Immature natural killer cell (primary cell): Measurements from ENCODE around the gene MYH11. TPM values are rescaled to one million over a fixed set of nuclear protein-coding genes. Genes with fewer than 3 reads are reported as not detected.

Experiments
- DNase-seq, 3 donors: peaks; one replicate each; pipeline ENCODE4 v3.0.0; 2022; ENCODE audit warnings: mixed read lengths in 1 of 3
- H3K27ac Mint-ChIP-seq, 6 donors: one replicate each; pipeline ENCODE4 v1.8.0; 2020; ENCODE audit warnings: mixed read lengths in 6 of 6, mild to moderate bottlenecking in 5 of 6, inconsistent platforms in 4 of 6, moderate library complexity in 3 of 6
- H3K27me3 Mint-ChIP-seq, 3 donors: one replicate each; pipeline ENCODE4 v1.8.0; 2020 to 2021; ENCODE audit warnings: low read depth in 3 of 3, mild to moderate bottlenecking in 3 of 3, mixed read lengths in 3 of 3, moderate library complexity in 3 of 3, inconsistent platforms in 1 of 3
- H3K36me3 Mint-ChIP-seq, 3 donors: one replicate each; pipeline ENCODE4 v1.8.0; 2020; ENCODE audit warnings: mixed read lengths in 3 of 3, inconsistent platforms in 2 of 3, mild to moderate bottlenecking in 2 of 3
- H3K4me1 Mint-ChIP-seq, 2 donors: one replicate each; pipeline ENCODE4 v1.8.0; 2020; ENCODE audit warnings: inconsistent platforms in 2 of 2, mild to moderate bottlenecking in 2 of 2, mixed read lengths in 2 of 2, moderate library complexity in 1 of 2
- H3K4me3 Mint-ChIP-seq, 5 donors: one replicate each; pipeline ENCODE4 v1.8.0; 2020; ENCODE audit warnings: mild to moderate bottlenecking in 5 of 5, mixed read lengths in 5 of 5, inconsistent platforms in 3 of 5, moderate library complexity in 3 of 5
- H3K9me3 Mint-ChIP-seq, 6 donors: one replicate each; pipeline ENCODE4 v1.8.0; 2020; ENCODE audit warnings: mild to moderate bottlenecking in 6 of 6, mixed read lengths in 6 of 6, inconsistent platforms in 4 of 6, moderate library complexity in 3 of 6
- polyA plus RNA-seq, 3 donors: library from polyadenylated mRNA; unstranded; fragments of 300-500 nt; fragmentation: Illumina TruSeq; gene quantifications; one replicate each; pipeline ENCODE4 v1.2.3, GENCODE V29; 2021

MYH11 gene
- polyA plus RNA-seq, 3 donors from 2014 or later: 0.32 to 1.6 TPM; not detected in 1

DNA sequence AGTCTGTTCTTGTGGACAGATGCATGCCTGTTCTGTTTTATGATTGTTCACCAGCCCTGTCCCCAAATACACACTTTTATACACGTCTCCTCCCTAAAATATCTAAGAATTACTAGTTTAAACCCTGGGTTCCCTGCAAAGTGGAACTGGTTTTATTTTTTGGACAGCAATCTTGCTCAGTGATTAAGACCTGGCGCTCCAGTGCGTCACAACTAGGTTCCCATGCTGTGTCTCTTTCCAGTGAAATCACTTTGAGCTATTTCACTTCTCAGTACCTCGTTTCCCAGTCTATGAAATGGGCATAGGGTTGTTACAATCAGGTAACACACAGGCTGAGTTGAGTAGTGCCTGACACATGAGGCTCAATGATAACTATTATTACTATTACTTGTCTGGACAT lies 30.5 kb upstream of the MYH11 start:
- no peak for DNase-seq
- H3K4me1 Mint-ChIP-seq: peaks cover 36 to 39% of the 10 kb centered on the region in 2 donors
- H3K27ac Mint-ChIP-seq: peak overlapping the region; percentile 69 to 98 (median 95)
- no peaks in the 10 kb centered on the region for H3K9me3 Mint-ChIP-seq
- peaks cover 0 to 5% (median 5%) of the 10 kb centered on the region in 3 donors for H3K36me3 Mint-ChIP-seq
- peaks cover 4 to 14% (median 7%) of the 10 kb centered on the region in 3 donors for H3K27me3 Mint-ChIP-seq
- H3K4me3 Mint-ChIP-seq: peak overlapping the region; percentile 97 to 100 (median 98)

DNA sequence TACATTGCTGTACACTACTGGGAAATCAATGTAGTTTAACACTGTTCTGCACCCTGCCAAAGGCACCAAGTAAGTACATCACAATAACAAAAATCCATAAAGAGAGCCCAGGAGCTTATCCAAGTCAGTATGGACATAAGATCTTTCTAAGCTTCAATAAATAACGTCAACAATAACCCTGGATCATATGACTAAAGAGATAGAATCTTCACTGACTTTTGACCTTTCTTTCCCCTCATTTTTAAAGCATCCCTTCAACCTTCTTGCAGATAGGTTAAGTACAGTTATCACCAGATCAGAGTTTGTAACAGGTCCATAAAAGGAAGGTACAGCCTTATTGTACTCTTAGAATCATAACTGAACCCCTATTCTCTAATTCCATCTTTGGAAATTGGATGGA lies 29.2 kb upstream of the MYH11 start:
- Mint-ChIP-seq H3K36me3 (peaks cover 0 to 5% (median 5%) of the 10 kb centered on the region in 3 donors), H3K27me3 (peaks cover 4 to 13% (median 7%) of the 10 kb centered on the region in 3 donors), H3K27ac (peak overlapping the region in 3 of 6 donors; percentile 18 to 32 (median 31)), H3K4me3 (peak overlapping the region; percentile 13 to 47 (median 34)), H3K4me1 (peaks cover 36 to 39% of the 10 kb centered on the region in 2 donors), H3K9me3 (no peaks in the 10 kb centered on the region)
- no peak for DNase-seq

DNA sequence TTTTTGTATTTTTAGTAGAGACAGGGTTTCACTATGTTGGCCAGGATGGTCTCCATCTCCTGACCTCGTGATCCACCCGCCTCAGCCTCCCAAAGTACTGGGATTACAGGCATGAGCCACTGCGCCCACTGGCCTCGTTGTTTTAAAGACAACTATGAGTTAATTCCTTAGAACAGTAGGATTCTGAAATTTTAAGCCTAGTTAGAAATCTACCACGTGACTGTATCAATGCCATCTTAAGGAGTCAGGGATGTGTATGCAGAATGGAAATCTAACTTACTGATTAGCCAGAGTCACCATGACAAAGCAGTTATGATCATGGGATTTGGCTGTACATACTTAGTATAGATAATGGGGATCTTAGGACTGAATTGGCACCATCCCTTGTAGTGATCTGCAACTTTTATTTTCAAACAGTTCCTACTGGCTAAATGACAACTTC lies 28.8 kb upstream of the MYH11 start:
- peaks cover 0 to 5% (median 5%) of the 10 kb centered on the region in 3 donors for H3K36me3 Mint-ChIP-seq
- peaks cover 4 to 13% (median 7%) of the 10 kb centered on the region in 3 donors for H3K27me3 Mint-ChIP-seq
- H3K9me3 Mint-ChIP-seq: no peaks in the 10 kb centered on the region
- H3K27ac Mint-ChIP-seq: peak overlapping the region in 2 of 6 donors; percentile 6 to 47
- H3K4me3 Mint-ChIP-seq: peak overlapping the region in 3 of 5 donors; percentile 13 to 47 (median 42)
- no peak for DNase-seq
- H3K4me1 Mint-ChIP-seq: peaks cover 36 to 39% of the 10 kb centered on the region in 2 donors

DNA sequence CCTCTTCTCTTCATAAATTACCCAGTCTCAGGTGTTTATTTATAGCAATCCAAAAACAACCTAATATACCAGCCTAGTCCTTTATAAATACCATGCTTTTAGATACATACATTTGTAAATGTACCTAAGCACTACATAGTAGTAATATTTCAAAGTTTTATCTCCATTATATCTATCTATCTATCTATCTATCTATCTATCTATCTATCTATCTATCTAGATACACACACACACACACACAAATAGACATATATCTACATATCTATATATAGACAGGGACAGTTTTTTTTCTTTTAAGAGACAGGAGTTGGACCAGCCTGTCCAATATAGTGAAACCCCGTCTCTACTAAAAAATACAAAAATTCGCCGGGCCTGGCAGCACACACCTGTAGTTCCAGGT lies 25.7 kb upstream of the MYH11 start:
- Mint-ChIP-seq H3K9me3 (no peaks in the 10 kb centered on the region), H3K4me3 (no peak overlapping the region), H3K36me3 (peaks cover 4 to 16% (median 9%) of the 10 kb centered on the region in 3 donors)

DNA sequence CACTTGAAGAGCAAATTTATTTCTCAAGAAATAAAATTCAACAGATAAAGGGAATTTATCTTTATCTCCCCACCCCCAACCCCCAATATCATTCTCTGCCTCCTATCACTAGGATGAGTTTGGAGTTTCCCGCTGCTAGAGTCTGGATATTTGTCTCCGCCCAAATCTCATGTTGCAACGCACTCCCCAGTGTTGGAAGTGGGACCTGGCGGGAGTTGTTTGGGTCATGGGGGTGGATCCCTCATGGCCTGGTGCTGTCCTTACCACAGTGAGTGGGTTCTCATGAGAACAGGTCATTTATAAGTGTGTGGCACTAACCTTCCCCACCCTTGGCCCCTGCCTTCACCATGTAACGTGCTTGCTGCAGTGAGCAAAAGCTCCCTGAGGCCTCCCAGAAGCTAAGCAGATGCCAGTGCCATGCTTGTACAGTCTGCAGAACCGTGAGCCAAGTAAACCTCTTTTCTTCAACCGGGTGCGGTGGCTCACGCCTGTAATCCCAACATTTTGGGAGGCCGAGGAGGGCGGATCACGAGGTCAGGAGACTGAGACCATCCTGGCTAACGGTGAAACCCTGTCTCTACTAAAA lies 25.1 kb upstream of the MYH11 start:
- no peak for DNase-seq
- no peak overlapping the region for H3K27ac Mint-ChIP-seq
- no peak overlapping the region for H3K4me3 Mint-ChIP-seq
- peaks cover 4 to 22% (median 9%) of the 10 kb centered on the region in 3 donors for H3K36me3 Mint-ChIP-seq
- H3K27me3 Mint-ChIP-seq: no peaks in the 10 kb centered on the region
- no peaks in the 10 kb centered on the region for H3K9me3 Mint-ChIP-seq
- H3K4me1 Mint-ChIP-seq: peaks cover 14 to 28% of the 10 kb centered on the region in 2 donors

More for the DNA sequence above, 25.7 kb upstream of the MYH11 start:
- Mint-ChIP-seq H3K27ac (no peak overlapping the region), H3K4me1 (peaks cover 19 to 34% of the 10 kb centered on the region in 2 donors), H3K27me3 (peaks cover 0 to under 1% (median 0%) of the 10 kb centered on the region in 3 donors)
- DNase-seq: no peak

DNA sequence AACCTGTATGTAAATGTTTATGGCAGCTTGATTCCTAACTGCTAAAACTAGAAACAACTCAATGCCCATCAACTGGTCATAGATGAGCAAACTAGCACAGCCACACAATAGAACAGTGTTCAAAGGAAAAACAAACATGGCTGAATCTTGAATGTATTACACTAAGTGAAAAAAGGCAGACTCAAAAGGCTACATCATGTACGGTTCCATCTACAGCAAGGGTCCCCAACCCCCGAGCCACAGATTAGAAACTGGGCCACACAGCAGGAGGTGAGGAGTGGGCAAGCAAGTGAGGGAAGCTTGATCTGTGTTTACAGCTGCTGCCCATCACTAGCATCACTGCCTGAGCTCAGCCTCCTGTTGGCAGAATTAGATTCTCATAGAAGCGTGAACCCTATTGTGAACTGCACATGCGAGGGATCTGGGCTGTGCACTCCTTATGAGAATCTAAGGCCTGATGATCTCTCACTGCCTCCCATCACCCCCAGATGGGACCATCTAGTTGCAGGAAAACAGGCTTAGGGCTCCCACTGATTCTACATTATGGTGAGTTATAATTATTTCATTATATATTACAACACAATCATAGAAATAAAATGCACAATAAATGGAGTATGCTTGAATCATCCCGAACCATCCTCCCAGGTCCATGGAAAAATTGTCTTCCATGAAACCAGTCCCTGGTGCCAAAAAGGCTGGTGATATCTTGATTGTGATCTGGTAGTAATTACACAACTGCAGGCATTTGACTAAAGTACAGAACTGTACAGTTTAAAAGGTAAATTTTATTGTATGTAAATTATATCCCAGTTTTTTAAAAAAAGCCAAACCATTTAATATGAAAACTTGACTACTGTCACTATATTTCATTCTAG lies 23.8 kb upstream of the MYH11 start:
- Mint-ChIP-seq H3K4me1 (peaks cover 5 to 18% of the 10 kb centered on the region in 2 donors), H3K4me3 (no peak overlapping the region), H3K36me3 (peaks cover 8 to 23% (median 9%) of the 10 kb centered on the region in 3 donors), H3K27ac (no peak overlapping the region), H3K9me3 (no peaks in the 10 kb centered on the region), H3K27me3 (no peaks in the 10 kb centered on the region)
- no peak for DNase-seq

DNA sequence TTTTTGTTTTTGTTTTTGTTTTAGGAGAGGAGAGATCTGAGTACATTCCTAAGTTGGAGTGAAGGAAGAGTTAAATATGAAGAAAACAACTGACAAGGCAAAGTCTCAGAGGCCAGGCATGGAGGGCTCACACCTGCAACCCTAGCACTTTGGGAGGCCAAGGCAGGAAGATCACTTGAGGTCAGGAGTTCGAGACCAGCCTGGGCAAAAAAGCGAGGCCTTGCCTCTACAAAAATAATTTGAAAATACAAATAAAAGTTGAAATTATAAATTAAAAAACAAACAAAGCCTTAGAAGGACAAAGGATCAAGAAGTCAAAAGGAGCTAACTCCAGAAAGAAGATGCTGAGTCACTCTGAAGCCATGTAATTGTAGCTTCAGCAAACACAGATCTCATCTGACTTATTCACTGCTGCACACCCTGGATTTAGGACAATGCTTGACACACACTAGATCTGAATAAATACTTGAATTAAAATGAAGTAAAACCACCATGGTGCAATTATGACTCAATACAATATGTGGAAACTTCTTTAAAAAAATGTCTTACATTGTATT lies 22.5 kb upstream of the MYH11 start:
- Mint-ChIP-seq H3K36me3 (peaks cover 8 to 27% (median 9%) of the 10 kb centered on the region in 3 donors), H3K27ac (peak overlapping the region in 4 of 6 donors; percentile 14 to 36 (median 16))

DNA sequence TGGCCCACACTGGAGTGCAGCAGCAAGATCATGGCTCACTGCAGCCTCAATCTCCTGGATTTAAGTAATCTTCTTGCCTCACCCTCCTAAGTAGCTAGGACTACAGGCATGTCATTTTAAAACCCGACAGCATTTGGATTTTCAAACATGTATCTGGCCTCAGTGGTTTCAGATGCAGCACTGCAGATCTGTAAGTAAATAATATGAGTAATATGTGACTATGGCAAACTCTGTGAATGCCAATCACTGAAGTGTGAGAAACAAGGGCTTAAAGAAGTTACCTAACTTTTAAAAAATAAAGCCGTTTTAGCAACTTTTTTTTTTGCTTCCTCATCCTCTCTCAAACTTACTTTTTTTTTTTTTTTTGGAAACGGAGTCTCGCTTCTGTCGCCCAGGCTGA lies 19.7 kb upstream of the MYH11 start:
- DNase-seq: no peak
- Mint-ChIP-seq H3K27me3 (no peaks in the 10 kb centered on the region), H3K36me3 (peaks cover 4 to 29% (median 8%) of the 10 kb centered on the region in 3 donors), H3K4me1 (peaks cover 0 to 10% of the 10 kb centered on the region in 2 donors), H3K4me3 (no peak overlapping the region), H3K9me3 (no peaks in the 10 kb centered on the region), H3K27ac (no peak overlapping the region)

More for the DNA sequence above, 22.5 kb upstream of the MYH11 start:
- DNase-seq: no peak
- no peak overlapping the region for H3K4me3 Mint-ChIP-seq
- peaks cover 1 to 15% of the 10 kb centered on the region in 2 donors for H3K4me1 Mint-ChIP-seq
- no peaks in the 10 kb centered on the region for H3K9me3 Mint-ChIP-seq
- no peaks in the 10 kb centered on the region for H3K27me3 Mint-ChIP-seq

DNA sequence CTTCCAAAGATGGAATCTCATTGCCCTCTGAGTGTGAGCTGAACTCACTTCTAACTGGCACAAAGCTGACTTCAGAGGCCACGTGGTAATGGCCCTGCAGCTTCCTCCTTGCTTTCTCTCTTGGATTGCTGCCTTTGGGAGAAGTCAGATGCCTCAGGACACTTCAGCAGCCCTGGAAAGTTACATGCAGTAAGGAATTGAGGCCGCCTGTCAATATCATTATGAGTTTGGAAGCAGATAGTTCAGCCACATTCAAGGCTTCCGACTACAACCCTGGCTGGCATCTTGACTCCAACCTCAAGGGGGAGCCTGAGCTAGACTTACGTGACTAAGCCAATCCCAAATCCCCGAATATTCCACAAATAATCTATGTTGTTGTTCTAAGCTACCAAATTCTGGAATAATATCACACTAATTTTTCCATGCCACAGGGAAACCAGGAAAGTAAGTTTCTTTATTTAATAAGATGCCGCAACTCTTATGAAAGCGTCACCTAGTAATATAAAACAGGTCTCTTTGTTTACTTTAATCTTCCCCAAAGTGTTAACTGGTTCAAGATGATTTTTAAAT lies 18.0 kb upstream of the MYH11 start:
- H3K27me3 Mint-ChIP-seq: no peaks in the 10 kb centered on the region
- H3K36me3 Mint-ChIP-seq: peaks cover 9 to 38% (median 13%) of the 10 kb centered on the region in 3 donors
- no peaks in the 10 kb centered on the region for H3K9me3 Mint-ChIP-seq
- H3K27ac Mint-ChIP-seq: peak overlapping the region in 2 of 6 donors; percentile 9 to 53
- H3K4me1 Mint-ChIP-seq: peaks cover 3 to 8% of the 10 kb centered on the region in 2 donors
- DNase-seq: no peak
- no peak overlapping the region for H3K4me3 Mint-ChIP-seq

DNA sequence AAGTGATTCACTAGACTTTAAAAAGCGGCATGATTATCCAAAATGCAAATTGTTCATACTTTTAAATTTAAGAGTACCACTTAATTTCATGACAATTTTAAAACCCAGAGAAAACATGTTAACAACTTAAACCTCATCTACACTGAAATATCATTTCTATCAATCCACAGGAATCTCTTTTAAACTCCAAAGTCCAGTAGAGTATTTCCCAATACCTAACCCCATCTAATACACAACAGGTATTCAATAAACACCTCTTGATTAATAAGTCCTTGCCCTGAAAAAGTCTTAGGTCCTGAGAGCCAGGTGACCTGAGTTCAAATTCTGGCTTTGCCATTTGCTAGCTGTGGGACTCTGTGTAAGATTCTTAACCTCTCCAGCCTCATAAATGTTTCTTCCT lies 16.9 kb upstream of the MYH11 start:
- Mint-ChIP-seq H3K27ac (no peak overlapping the region), H3K4me3 (no peak overlapping the region), H3K36me3 (peaks cover 10 to 36% (median 15%) of the 10 kb centered on the region in 3 donors), H3K9me3 (no peaks in the 10 kb centered on the region), H3K4me1 (peaks cover 0 to 3% of the 10 kb centered on the region in 2 donors), H3K27me3 (no peaks in the 10 kb centered on the region)
- DNase-seq: no peak

DNA sequence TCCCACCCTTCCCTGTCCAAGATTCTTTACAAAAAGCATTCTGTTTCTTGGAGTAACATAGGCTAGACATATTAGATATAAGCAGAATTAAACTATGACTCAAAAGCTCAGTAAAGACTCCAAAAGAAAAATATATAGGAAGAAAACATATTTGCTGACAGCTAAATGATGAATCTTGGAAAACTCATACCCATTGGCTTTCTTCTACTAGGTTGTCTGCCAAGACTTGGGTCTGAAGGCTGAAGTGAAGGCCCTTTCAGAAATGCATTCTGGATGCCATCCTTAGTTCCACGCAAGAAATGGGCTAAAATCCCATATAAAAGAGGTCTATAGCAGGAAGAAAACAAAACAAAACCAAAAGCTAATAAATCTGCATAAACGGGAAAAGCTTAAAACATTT lies 16.5 kb upstream of the MYH11 start:
- H3K4me3 Mint-ChIP-seq: no peak overlapping the region
- no peak overlapping the region for H3K27ac Mint-ChIP-seq
- H3K27me3 Mint-ChIP-seq: no peaks in the 10 kb centered on the region
- peaks cover 0 to 3% of the 10 kb centered on the region in 2 donors for H3K4me1 Mint-ChIP-seq
- DNase-seq: no peak
- H3K36me3 Mint-ChIP-seq: peaks cover 14 to 39% (median 15%) of the 10 kb centered on the region in 3 donors
- H3K9me3 Mint-ChIP-seq: no peaks in the 10 kb centered on the region

DNA sequence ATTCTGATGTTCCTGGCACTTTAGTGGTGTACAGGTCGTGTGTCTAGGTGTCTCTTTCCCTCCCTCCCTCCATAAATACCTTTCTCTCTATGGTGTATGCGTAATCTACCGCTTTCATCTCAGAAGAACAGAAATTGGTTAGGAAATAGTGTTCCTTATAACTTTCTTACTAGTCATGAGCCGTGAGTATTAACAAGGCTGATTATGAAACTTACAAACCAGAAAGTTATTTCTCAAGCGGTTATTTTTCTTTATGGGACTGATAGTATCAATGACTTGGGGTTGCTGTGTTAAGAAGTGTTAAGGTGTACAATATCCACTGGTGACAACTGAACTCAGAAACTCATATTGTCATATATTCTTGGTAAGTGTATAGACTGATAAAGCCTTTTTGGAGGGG lies 13.2 kb upstream of the MYH11 start:
- Mint-ChIP-seq H3K27me3 (peaks cover 0 to 1% (median 0%) of the 10 kb centered on the region in 3 donors), H3K4me1 (peaks cover 0 to 3% of the 10 kb centered on the region in 2 donors), H3K9me3 (no peaks in the 10 kb centered on the region), H3K36me3 (peaks cover 18 to 37% (median 20%) of the 10 kb centered on the region in 3 donors), H3K4me3 (no peak overlapping the region), H3K27ac (no peak overlapping the region)
- DNase-seq: no peak

DNA sequence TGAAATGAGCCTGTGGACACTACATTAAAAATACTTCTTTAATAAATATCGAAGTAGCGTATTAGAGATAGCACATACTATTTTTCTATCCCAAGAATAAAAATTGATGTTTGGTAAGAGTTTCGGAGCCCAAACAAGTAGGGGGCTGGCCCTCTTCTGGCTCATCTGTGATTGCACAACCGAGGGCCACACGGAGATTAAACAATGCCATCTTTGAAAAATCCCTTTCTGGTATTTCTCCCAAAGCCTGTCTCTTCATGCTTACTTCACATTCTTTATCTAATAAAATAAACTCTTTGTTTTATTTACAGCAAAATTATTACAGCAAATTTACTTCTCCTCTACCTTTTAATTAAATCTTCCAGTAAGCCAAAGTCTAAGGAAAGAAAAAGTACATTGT lies 9.6 kb upstream of the MYH11 start:
- H3K27me3 Mint-ChIP-seq: peaks cover 0 to 6% (median 0%) of the 10 kb centered on the region in 3 donors
- H3K9me3 Mint-ChIP-seq: no peaks in the 10 kb centered on the region
- H3K4me3 Mint-ChIP-seq: no peak overlapping the region
- no peak overlapping the region for H3K27ac Mint-ChIP-seq
- H3K4me1 Mint-ChIP-seq: peaks cover 0 to 3% of the 10 kb centered on the region in 2 donors
- no peak for DNase-seq
- peaks cover 18 to 26% (median 20%) of the 10 kb centered on the region in 3 donors for H3K36me3 Mint-ChIP-seq
